ENCODE data around the gene HTR3E.

HTR3E gene

GRCh38 chr3:184075901-184076300 is 21.0 kb upstream of the HTR3E start:
- no peaks in the 10 kb centered on the region for H3K9me3 ChIP-seq (replicated peaks; ENCODE audit: low read length)
- H3K4me1 ChIP-seq (ENCODE audit: control insufficient read depth, insufficient read depth, low read length): no peaks in the 10 kb centered on the region
- no peak overlapping the region for H3K9ac ChIP-seq (ENCODE audit: low read depth, low read length)
- H3K36me3 ChIP-seq (ENCODE audit: insufficient read depth, low read length): no peaks in the 10 kb centered on the region
- no peak overlapping the region for H3K4me3 ChIP-seq (ENCODE audit: low read length)
- H3K27me3 ChIP-seq (ENCODE audit: control insufficient read depth, insufficient read depth, low read length): peaks cover 24% of the 10 kb centered on the region
- H3K4me2 ChIP-seq (ENCODE audit: low read length): no peak overlapping the region

DNA sequence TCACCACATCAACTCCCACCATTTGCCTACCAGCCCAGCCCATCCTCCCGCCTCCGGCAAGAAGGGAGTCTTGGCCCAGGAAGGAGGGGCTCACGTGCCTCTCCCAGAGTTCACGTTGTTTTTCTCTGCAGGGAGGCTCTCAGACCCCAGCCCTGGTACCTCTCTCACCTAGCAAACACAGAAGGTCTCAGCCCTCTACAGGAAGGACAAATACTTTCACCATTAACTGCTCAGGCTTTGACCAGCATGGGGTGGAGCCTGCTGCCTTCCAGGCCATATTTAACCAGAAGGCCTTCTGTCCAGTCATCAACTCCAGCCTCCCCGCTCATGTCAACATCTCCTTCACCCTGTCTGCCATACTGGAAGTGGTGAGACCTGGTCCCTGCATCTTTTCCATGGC is 19.0 kb upstream of the HTR3E start:
- Histone ChIP-seq H3K4me2 (ENCODE audit: low read length) (no peak overlapping the region), H3K36me3 (ENCODE audit: insufficient read depth, low read length) (no peaks in the 10 kb centered on the region), H3K9me3 (replicated peaks; ENCODE audit: low read length) (no peaks in the 10 kb centered on the region), H3K9ac (ENCODE audit: low read depth, low read length) (no peak overlapping the region), H3K4me1 (ENCODE audit: control insufficient read depth, insufficient read depth, low read length) (no peaks in the 10 kb centered on the region), H3K27me3 (ENCODE audit: control insufficient read depth, insufficient read depth, low read length) (peaks cover 38% of the 10 kb centered on the region), H3K4me3 (ENCODE audit: low read length) (no peak overlapping the region)

DNA sequence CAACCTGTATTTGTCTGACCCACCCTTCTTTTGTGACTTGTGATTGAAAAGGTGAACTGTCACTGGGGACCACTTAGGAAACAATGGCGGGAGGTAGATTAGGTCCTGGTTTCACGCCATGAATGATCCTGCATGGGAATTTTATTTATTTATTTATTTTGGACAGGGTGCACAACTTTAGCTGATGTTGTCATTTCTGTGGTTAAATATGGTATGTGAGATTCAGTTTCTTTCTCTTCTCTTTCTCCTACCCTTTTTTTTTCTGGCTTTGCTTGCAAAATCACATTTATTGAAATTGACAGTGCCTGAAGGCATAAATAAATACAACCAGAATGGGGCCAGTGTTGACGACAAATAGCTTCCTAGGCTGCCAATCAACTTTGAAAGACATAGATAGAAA is 18.0 kb upstream of the HTR3E start:
- Histone ChIP-seq H3K27me3 (ENCODE audit: control insufficient read depth, insufficient read depth, low read length) (peaks cover 34% of the 10 kb centered on the region), H3K4me3 (ENCODE audit: low read length) (no peak overlapping the region), H3K9me3 (replicated peaks; ENCODE audit: low read length) (no peaks in the 10 kb centered on the region), H3K36me3 (ENCODE audit: insufficient read depth, low read length) (no peaks in the 10 kb centered on the region), H3K4me1 (ENCODE audit: control insufficient read depth, insufficient read depth, low read length) (no peaks in the 10 kb centered on the region), H3K9ac (ENCODE audit: low read depth, low read length) (no peak overlapping the region), H3K4me2 (ENCODE audit: low read length) (no peak overlapping the region)

- no peak overlapping the region for H3K4me2 ChIP-seq (ENCODE audit: low read length)
- peaks cover 8% of the 10 kb centered on the region for H3K9me3 ChIP-seq (replicated peaks; ENCODE audit: low read length)
- no peaks in the 10 kb centered on the region for H3K4me1 ChIP-seq (ENCODE audit: control insufficient read depth, insufficient read depth, low read length)
- H3K9ac ChIP-seq (ENCODE audit: low read depth, low read length): no peak overlapping the region
- H3K4me3 ChIP-seq (ENCODE audit: low read length): no peak overlapping the region
- no peaks in the 10 kb centered on the region for H3K36me3 ChIP-seq (ENCODE audit: insufficient read depth, low read length)
- H3K27me3 ChIP-seq (ENCODE audit: control insufficient read depth, insufficient read depth, low read length): peaks cover 28% of the 10 kb centered on the region
Measured at GRCh38 chr3:184081116-184081830, 15.6 kb upstream of the HTR3E start.

DNA sequence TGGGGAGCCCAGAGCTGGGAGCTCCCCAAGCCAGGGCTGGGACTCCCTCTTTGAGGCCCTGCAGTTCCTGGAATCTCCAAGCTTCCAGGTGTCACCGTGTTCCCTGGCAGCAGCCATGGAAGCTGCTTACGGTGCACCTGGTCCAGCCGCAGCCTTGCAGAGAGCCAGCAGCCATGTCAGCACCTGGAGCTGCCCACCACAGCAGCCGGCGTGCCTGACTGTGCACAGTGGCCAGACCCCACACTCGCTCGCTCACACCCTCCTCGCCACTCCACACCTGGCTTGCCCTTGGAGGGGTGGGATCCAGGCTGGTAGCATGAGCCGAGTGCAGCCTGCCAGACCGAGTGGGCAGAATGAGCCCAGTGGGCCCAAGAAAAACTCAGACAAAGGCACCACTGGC is 14.8 kb upstream of the HTR3E start:
- peaks cover 22% of the 10 kb centered on the region for H3K27me3 ChIP-seq (ENCODE audit: control insufficient read depth, insufficient read depth, low read length)
- H3K36me3 ChIP-seq (ENCODE audit: insufficient read depth, low read length): no peaks in the 10 kb centered on the region
- H3K9me3 ChIP-seq (replicated peaks; ENCODE audit: low read length): peaks cover 8% of the 10 kb centered on the region
- no peaks in the 10 kb centered on the region for H3K4me1 ChIP-seq (ENCODE audit: control insufficient read depth, insufficient read depth, low read length)
- no peak overlapping the region for H3K9ac ChIP-seq (ENCODE audit: low read depth, low read length)
- no peak overlapping the region for H3K4me2 ChIP-seq (ENCODE audit: low read length)
- no peak overlapping the region for H3K4me3 ChIP-seq (ENCODE audit: low read length)

- no peak overlapping the region for H3K4me3 ChIP-seq (ENCODE audit: low read length)
- H3K9ac ChIP-seq (ENCODE audit: low read depth, low read length): no peak overlapping the region
- H3K9me3 ChIP-seq (replicated peaks; ENCODE audit: low read length): peaks cover 8% of the 10 kb centered on the region
- no peak overlapping the region for H3K4me2 ChIP-seq (ENCODE audit: low read length)
- no peaks in the 10 kb centered on the region for H3K36me3 ChIP-seq (ENCODE audit: insufficient read depth, low read length)
- H3K27me3 ChIP-seq (ENCODE audit: control insufficient read depth, insufficient read depth, low read length): peaks cover 19% of the 10 kb centered on the region
- no peaks in the 10 kb centered on the region for H3K4me1 ChIP-seq (ENCODE audit: control insufficient read depth, insufficient read depth, low read length)
Measured at GRCh38 chr3:184082465-184082864, 14.4 kb upstream of the HTR3E start.

DNA sequence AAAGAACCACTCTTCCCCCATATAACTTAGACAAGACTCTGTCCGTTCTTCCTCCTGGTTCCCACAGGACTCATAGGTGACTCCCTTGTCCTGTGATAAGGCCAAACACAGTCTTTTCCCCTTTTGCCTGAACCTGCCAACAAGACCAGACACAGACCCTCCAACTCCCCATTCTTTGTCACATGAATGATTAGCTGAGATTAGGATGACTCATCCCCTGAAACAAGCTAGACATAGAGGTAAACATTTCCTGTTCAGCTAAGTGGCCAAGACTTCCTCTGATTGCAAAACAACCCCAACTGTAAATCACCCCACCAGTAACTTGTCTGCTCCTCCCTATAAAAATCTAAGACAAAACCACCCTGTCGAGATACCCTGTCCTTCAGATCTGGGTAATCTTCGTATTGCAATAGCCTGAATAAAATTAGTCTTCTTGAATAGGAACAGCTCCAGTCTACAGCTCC is 11.4 kb upstream of the HTR3E start:
- Histone ChIP-seq H3K9me3 (replicated peaks; ENCODE audit: low read length) (peaks cover 8% of the 10 kb centered on the region), H3K9ac (ENCODE audit: low read depth, low read length) (no peak overlapping the region), H3K27me3 (ENCODE audit: control insufficient read depth, insufficient read depth, low read length) (peaks cover 19% of the 10 kb centered on the region), H3K4me3 (ENCODE audit: low read length) (no peak overlapping the region), H3K36me3 (ENCODE audit: insufficient read depth, low read length) (no peaks in the 10 kb centered on the region), H3K4me2 (ENCODE audit: low read length) (no peak overlapping the region), H3K4me1 (ENCODE audit: control insufficient read depth, insufficient read depth, low read length) (no peaks in the 10 kb centered on the region)

DNA sequence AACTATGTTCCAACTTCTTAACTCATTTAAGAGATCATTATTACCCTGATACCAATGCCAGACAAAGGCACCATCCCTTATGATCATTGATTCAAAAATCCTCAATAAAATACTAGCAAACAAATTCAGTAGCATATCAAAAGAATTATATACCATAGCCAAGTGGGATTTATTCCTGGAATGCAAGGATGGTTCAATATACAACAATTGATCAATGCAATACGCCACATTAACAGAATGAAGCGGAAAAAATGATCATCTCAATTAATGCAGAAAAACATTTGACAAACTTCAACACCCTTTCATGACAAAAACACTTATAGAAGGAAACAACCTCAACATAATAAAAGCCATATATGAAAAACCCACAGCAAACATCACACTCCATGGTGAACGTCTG is 4.7 kb upstream of the HTR3E start:
- no peaks in the 10 kb centered on the region for H3K36me3 ChIP-seq (ENCODE audit: insufficient read depth, low read length)
- H3K9ac ChIP-seq (ENCODE audit: low read depth, low read length): no peak overlapping the region
- H3K4me3 ChIP-seq (ENCODE audit: low read length): no peak overlapping the region
- H3K27me3 ChIP-seq (ENCODE audit: control insufficient read depth, insufficient read depth, low read length): no peaks in the 10 kb centered on the region
- no peak overlapping the region for H3K4me2 ChIP-seq (ENCODE audit: low read length)
- peaks cover 10% of the 10 kb centered on the region for H3K9me3 ChIP-seq (replicated peaks; ENCODE audit: low read length)
- no peaks in the 10 kb centered on the region for H3K4me1 ChIP-seq (ENCODE audit: control insufficient read depth, insufficient read depth, low read length)

- Histone ChIP-seq H3K9me3 (replicated peaks; ENCODE audit: low read length) (no peaks in the 10 kb centered on the region), H3K4me1 (ENCODE audit: control insufficient read depth, insufficient read depth, low read length) (no peaks in the 10 kb centered on the region), H3K27me3 (ENCODE audit: control insufficient read depth, insufficient read depth, low read length) (peaks cover 13% of the 10 kb centered on the region), H3K36me3 (ENCODE audit: insufficient read depth, low read length) (no peaks in the 10 kb centered on the region), H3K4me3 (ENCODE audit: low read length) (no peak overlapping the region), H3K9ac (ENCODE audit: low read depth, low read length) (no peak overlapping the region), H3K4me2 (ENCODE audit: low read length) (no peak overlapping the region)
Measured at GRCh38 chr3:184097556-184097955, 692 bp downstream of the HTR3E start.

DNA sequence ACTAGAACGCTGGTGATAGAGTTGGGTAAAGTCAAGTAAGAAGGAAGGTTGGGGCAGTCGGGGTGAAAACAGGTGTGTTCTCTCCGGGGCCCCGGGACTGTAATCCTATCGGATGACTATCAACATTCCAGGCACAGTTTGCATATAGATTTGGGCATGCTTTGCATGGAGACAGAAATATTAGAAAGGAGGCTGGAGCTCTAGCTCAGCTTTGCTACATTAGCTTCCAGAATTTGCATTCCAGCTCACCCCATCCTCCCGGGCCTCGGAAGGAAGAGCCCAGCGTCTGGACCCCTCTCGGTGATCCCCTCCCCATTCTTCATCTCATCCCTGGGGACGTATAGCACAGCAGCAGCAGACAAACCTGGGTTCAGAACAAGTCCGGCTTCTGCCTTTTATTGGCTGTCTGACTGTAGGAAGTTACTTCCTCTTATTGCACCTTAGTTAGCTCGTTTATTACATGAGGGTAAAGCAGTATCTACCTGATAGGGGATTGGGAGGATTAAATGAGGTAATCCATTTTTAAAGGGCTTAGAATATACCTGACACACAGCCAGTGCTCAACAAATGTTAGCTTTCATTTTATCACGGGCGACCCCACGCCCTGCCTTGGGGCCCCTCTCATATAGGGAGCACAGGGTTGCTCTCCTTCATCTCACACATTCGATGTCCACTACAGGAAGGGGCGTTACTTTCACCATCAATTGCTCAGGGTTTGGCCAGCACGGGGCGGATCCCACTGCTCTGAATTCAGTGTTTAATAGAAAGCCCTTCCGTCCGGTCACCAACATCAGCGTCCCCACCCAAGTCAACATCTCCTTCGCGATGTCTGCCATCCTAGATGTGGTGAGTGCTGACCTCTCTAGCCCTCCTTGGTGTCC is 3.2 kb downstream of the HTR3E start:
- H3K9me3 ChIP-seq (replicated peaks; ENCODE audit: low read length): no peaks in the 10 kb centered on the region
- no peaks in the 10 kb centered on the region for H3K36me3 ChIP-seq (ENCODE audit: insufficient read depth, low read length)
- no peak overlapping the region for H3K9ac ChIP-seq (ENCODE audit: low read depth, low read length)
- no peaks in the 10 kb centered on the region for H3K4me1 ChIP-seq (ENCODE audit: control insufficient read depth, insufficient read depth, low read length)
- no peak overlapping the region for H3K4me3 ChIP-seq (ENCODE audit: low read length)
- H3K4me2 ChIP-seq (ENCODE audit: low read length): no peak overlapping the region
- H3K27me3 ChIP-seq (ENCODE audit: control insufficient read depth, insufficient read depth, low read length): peaks cover 13% of the 10 kb centered on the region

DNA sequence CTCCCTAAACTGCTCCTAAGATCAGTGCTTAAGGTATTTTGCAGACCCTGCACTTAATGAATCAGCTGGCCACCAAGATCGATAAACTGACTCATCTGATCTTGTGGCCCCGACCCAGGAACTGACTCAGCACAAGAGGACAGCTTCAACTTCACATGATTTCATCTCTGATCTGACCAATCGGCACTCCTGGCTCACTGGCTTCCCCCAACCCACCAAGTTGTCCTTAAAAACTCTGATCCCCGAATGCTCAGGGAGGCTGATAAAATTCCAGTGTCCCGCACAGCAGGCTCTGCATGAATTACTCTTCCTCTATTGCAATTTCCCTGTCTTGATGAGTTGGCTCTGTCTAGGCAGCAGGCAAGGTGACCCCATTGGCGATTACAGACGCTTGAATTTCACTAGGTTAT is 13.5 kb downstream of the HTR3E start:
- H3K36me3 ChIP-seq (ENCODE audit: insufficient read depth, low read length): no peaks in the 10 kb centered on the region
- H3K4me3 ChIP-seq (ENCODE audit: low read length): no peak overlapping the region
- no peak overlapping the region for H3K9ac ChIP-seq (ENCODE audit: low read depth, low read length)
- H3K9me3 ChIP-seq (replicated peaks; ENCODE audit: low read length): no peaks in the 10 kb centered on the region
- H3K27me3 ChIP-seq (ENCODE audit: control insufficient read depth, insufficient read depth, low read length): peaks cover 22% of the 10 kb centered on the region
- H3K4me1 ChIP-seq (ENCODE audit: control insufficient read depth, insufficient read depth, low read length): peaks cover 6% of the 10 kb centered on the region
- H3K4me2 ChIP-seq (ENCODE audit: low read length): peak overlapping the region; percentile 72
